Lower lobe of right lung (tissue), 2 donors: ENCODE results near the gene PTPN23. TPM values are rescaled to one million over a fixed set of nuclear protein-coding genes. Genes with fewer than 3 reads are reported as not detected.

Source experiments
- ATAC-seq, 2 donors: fragments of 200-7000 bp; cut with Tn5 transposase; one replicate each; pipeline ENCODE4 v1.9.1; 2020 to 2022; ENCODE audit warnings: mild to moderate bottlenecking in 2 of 2, moderate library complexity in 2 of 2
- DNase-seq: peaks from one replicate; pipeline ENCODE4 v3.0.0-alpha.2; 2020
- H3K27ac ChIP-seq: fragments of 200-600 bp; one replicate; pipeline ENCODE4 v1.8.0; 2022
- H3K27me3 ChIP-seq: fragments of 200-600 bp; one replicate; pipeline ENCODE4 v1.8.0; 2022; ENCODE audit warnings: low read depth
- H3K36me3 ChIP-seq: fragments of 200-600 bp; one replicate; pipeline ENCODE4 v1.8.0; 2022; ENCODE audit warnings: mild to moderate bottlenecking
- H3K4me1 ChIP-seq: fragments of 200-600 bp; one replicate; pipeline ENCODE4 v1.8.0; 2022
- H3K4me3 ChIP-seq: fragments of 200-600 bp; one replicate; pipeline ENCODE4 v1.8.0; 2022; ENCODE audit warnings: mild to moderate bottlenecking
- H3K9me3 ChIP-seq: fragments of 200-600 bp; one replicate; pipeline ENCODE4 v1.8.0; 2022
- CTCF ChIP-seq: fragments of 200-600 bp; IDR thresholded peaks from one replicate; pipeline ENCODE4 v1.8.0; 2022; ENCODE audit warnings: antibody characterized with exemption, mild to moderate bottlenecking
- intact Hi-C: fragments of 100-400 bp; cut with DNase I; formaldehyde crosslinking; loops from one replicate; pipeline ENCODE4 v1.11.0; 2022
- total RNA-seq: library from RNA; stranded (reverse); fragmentation: NEBNext Ultra II Directional; extraction: Animal tissue kit (Norgen Biotek cat#: 25700); gene quantifications from one replicate; pipeline ENCODE4 v1.2.1, GENCODE V29; 2021
- donor health status: DM: no; HTN: yes; CAD: no; lungs with severe emphysema.

PTPN23 gene
- total RNA-seq, 1 donor from 2014 or later: 40.4 TPM

- no peak for DNase-seq
- TF ChIP-seq CTCF: no peak
- peaks cover 9% of the 10 kb centered on the region for H3K4me1 ChIP-seq
- no peaks in the 10 kb centered on the region for H3K27me3 ChIP-seq
- intact Hi-C loops: no loop called here
- ATAC-seq: no peak
- H3K4me3 ChIP-seq: no peak overlapping the region
- no peak overlapping the region for H3K27ac ChIP-seq
- peaks cover 78% of the 10 kb centered on the region for H3K36me3 ChIP-seq
- no peaks in the 10 kb centered on the region for H3K9me3 ChIP-seq
These were observed 38.7 kb upstream of the PTPN23 start for GRCh38 chr3:47342151-47342550.

GRCh38 chr3:47342812-47343211 is 38.0 kb upstream of the PTPN23 start:
- Histone ChIP-seq H3K9me3 (no peaks in the 10 kb centered on the region), H3K36me3 (peaks cover 72% of the 10 kb centered on the region), H3K4me1 (peaks cover 15% of the 10 kb centered on the region), H3K27me3 (no peaks in the 10 kb centered on the region), H3K4me3 (no peak overlapping the region), H3K27ac (no peak overlapping the region)
- intact Hi-C loops: no loop called here
- TF ChIP-seq CTCF: no peak
- no peak for DNase-seq
- no peak for ATAC-seq

GRCh38 chr3:47343471-47343971 is 37.3 kb upstream of the PTPN23 start:
- no peak for TF ChIP-seq CTCF
- DNase-seq (no peak), ATAC-seq (no peak)
- no peak overlapping the region for H3K27ac ChIP-seq
- H3K36me3 ChIP-seq: peaks cover 64% of the 10 kb centered on the region
- peaks cover 15% of the 10 kb centered on the region for H3K4me1 ChIP-seq
- no peaks in the 10 kb centered on the region for H3K27me3 ChIP-seq
- H3K9me3 ChIP-seq: no peaks in the 10 kb centered on the region
- no peak overlapping the region for H3K4me3 ChIP-seq
- intact Hi-C loops: no loop called here

GRCh38 chr3:47344971-47345370 is 35.9 kb upstream of the PTPN23 start:
- intact Hi-C loops: no loop called here
- no peak for DNase-seq
- ATAC-seq: no peak
- TF ChIP-seq CTCF: no peak
- no peaks in the 10 kb centered on the region for H3K27me3 ChIP-seq
- no peak overlapping the region for H3K4me3 ChIP-seq
- H3K4me1 ChIP-seq: peaks cover 15% of the 10 kb centered on the region
- H3K9me3 ChIP-seq: no peaks in the 10 kb centered on the region
- H3K27ac ChIP-seq: no peak overlapping the region
- peaks cover 50% of the 10 kb centered on the region for H3K36me3 ChIP-seq

GRCh38 chr3:47347217-47347801 is 33.5 kb upstream of the PTPN23 start:
- peaks cover 32% of the 10 kb centered on the region for H3K36me3 ChIP-seq
- no peak for DNase-seq
- no peak for TF ChIP-seq CTCF
- H3K4me3 ChIP-seq: no peak overlapping the region
- ATAC-seq: peak; percentile 57 to 72
- H3K27me3 ChIP-seq: no peaks in the 10 kb centered on the region
- intact Hi-C loops: no loop called here
- H3K4me1 ChIP-seq: peaks cover 15% of the 10 kb centered on the region
- no peak overlapping the region for H3K27ac ChIP-seq
- no peaks in the 10 kb centered on the region for H3K9me3 ChIP-seq
